Fibroblast of skin of left quadriceps (primary cell): ENCODE data around the gene TBC1D12.
"Not testable (repeated sequence)": the region's sequence is repeated elsewhere in the genome, so short reads cannot be mapped to it uniquely, and the experiment has no call there.

Experiments
- DNase-seq, 2 experiments: peaks; one replicate each; pipeline ENCODE4 v3.0.0-alpha.2; 2013; ENCODE audit warnings: low read depth in 2 of 2

The TBC1D12 gene

DNA sequence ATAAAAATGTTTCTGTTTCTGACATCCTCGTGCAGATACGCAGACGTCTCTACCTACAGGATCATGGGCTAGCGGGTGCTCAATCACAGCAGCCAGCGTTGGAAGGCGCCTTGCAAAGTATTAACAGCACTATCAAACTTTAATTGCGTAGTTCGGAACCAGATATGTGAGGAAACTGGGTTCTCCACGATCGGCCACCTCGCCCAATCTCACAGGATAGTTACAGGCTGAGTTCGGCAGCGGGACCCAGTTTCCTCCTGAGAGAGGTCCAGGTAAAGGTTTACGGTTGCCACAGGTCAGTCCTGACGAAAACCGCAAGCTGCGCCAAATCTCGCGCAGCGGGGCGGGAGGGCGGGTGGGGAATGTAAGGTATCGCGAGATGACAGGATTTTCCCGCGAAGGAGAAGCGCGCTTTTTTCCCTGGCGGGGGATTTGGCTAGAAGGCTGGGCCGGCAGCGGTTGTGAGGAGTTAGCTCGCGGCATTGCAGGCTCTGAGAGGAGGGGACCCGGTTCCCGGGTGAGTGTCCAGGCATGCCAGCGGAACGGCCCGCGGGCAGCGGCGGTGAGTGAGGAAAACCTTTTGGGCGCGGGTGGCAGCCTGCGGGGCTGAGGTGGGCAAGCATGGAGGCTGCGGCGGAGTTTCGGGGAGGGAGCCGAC is 143.2 kb downstream of the TBC1D12 start, which contains the start of gene HELLS:
TSS of gene HELLS (plus strand) at position 398 of the 658 bp plus-strand sequence. CDS start at position 532, 134 bp downstream.
- DNase-seq: peak; percentile 76 to 78

DNA sequence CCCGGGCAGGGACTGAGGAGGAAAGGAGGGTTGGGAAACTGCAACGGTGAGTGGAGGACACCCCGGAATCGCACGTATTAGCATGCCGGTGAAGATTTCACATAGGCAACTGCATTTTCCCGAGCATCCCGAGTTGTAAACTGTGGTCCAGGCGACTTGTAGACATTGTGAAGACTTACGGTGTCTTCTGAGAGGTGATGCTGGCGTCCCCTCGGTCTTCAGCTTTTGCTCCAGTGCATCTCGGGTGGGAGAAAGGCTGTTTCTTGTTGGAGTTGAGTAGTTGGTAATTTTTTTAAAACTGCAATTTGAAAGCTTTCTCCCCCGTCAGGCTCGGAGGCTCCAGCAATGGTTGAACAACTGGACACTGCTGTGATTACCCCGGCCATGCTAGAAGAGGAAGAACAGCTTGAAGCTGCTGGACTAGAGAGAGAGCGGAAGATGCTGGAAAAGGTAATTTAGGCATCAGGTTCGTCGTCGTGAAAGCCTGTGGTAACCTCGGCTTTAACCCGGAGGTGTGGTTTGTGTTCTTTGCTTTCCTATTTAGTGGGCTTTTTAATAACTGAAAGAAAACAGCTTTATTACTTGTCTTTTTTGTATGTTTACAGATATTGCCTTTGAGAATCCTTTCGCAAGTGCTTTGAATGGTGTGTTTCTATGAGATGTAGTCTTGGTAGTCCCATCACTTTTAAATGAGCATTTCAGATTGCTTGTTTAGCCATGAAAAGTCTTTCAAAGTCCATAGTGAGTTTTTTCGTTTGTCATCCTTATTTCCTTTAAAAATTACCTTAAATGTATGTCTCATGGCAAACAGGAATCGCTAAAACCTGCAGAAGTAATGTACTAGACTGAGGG is 143.9 kb downstream of the TBC1D12 start:
- DNase-seq: no peak

DNA sequence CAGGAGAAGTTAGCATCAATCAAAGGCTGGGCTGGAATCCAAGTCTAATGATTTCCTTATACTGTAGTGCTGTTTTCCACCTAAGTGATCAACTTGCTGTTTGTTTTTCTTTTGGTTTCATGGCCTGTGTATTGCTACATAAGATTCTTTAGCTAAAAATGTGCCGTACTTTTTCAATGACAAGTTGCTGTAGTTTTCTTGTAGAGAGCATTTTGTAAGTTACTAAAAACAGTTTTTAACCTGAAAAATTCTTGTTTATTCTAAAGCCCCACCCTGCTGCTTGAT is 144.5 kb downstream of the TBC1D12 start:
- DNase-seq: no peak

DNA sequence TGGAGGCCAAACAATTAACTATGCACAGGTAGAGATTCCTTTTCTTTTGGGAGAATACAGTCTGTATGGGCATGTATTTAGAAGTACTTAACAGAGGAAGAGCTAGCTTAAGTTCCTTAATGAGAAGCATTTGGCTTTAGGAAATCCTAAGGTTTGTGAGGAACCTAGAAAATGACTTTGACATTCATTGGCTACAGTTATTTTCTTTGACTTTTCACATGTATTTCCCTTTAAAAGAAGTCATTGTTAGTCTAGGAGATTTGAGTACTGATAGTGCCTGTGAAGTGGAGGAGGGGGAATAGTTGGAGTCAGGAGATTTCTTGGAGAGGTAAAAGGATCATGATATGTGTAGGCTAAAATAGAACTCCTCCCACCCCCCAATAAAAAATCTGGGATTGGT is 146.9 kb downstream of the TBC1D12 start:
- DNase-seq: no peak

DNA sequence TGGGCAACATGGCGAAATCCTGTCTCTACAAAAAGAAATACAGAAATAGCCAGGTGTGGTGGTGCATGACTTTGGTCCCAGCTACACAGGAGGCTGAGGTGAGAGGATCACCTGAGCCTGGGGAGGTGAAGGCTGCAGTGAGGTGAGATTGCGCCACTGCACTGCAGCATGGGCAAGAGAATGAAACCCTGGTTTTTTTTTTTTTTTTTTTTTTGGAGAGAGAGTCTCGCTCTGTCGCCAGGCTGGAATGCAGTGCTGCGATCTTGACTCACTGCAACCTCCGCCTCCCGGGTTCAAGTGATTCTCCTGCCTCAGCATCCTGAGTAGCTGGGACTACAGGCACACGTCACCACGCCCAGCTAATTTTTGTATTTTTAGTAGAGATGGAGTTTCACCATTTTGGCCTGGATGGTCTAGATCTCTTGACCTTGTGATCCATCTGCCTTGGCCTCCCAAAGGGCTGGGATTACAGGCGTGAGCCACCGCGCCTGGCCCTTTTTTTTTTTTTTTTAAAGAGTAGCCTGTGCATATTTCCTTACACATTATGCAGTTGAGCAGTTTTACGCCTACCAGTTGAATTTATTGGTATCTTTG is 165.5 kb downstream of the TBC1D12 start:
- DNase-seq: not testable (repeated sequence)

DNA sequence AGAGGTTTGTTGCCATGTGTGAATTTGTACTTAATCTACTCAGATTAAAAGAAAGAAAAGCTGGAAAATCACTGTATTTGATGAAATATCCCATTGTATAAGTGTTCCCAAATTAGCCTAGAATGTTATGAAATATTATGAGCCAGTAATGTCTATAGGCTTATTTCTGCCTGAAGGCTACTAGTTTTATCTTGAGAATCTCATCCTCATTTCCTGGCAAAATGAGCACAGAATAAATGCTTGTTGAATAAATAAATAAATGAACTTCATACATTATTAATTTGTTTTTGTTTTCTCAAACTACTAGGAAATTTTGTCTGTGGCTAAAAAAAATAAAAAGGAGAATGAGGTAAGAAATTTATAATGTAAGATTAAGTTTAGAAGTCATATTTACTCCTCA is 168.7 kb downstream of the TBC1D12 start:
- DNase-seq: no peak

DNA sequence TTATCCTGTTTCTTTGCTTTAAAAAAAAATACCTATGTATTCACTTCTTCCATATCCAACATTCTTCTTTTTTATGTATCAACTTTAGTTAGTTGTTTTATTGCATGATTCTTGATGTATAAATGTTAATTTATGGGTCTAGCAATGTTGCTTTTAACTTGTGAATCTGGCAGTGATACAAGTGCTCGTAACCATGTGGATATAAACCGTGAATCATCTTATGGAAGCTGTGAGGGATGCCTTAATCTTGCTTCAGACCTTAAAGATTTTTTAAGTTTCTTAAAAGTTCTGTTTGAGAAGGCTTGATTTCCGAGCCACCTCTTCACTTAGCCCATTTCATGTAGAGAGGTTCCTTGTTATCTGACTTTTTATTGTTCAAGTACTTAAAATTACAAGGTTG is 169.2 kb downstream of the TBC1D12 start:
- DNase-seq: peak; percentile 12 to 14

DNA sequence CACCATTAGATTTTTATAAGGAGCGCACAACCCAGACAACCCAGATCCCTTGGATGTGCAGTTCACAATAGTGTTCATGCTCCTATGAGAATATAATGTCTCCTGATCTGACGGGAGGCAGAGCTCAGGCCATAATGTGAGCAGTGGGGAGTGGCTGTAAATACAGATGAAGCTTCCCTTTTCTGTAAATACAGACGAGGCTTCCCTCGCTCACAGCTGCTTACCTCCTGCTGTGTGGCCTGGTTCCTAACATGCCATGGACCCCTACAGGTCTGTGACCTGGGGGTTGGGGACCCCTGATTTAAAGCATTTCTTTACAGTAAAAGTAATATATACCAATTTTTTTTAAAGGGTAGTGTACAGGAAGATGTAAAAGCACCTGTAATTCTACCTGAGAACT is 176.4 kb downstream of the TBC1D12 start:
- no peak for DNase-seq

DNA sequence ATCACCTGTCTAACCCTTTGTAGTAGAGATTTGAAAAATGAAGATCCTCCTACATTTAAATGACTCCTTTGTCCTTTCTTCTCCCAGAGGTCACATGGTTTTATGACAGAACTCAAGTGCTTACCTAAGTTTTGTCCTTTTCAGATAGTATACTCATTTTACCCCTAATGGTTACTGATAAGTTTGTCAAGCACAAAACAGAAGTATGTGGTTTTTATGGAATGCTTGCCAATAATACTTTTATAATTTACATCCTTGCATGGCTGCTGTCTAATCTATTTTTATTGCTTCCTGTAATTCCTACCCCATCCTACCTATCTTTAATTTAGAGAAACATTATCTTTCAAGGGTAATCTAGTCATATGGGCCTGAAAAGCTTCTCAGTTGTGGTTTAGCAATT is 180.8 kb downstream of the TBC1D12 start:
- no peak for DNase-seq
